ENCODE data around the gene IL17RB.

The IL17RB gene, protein sequence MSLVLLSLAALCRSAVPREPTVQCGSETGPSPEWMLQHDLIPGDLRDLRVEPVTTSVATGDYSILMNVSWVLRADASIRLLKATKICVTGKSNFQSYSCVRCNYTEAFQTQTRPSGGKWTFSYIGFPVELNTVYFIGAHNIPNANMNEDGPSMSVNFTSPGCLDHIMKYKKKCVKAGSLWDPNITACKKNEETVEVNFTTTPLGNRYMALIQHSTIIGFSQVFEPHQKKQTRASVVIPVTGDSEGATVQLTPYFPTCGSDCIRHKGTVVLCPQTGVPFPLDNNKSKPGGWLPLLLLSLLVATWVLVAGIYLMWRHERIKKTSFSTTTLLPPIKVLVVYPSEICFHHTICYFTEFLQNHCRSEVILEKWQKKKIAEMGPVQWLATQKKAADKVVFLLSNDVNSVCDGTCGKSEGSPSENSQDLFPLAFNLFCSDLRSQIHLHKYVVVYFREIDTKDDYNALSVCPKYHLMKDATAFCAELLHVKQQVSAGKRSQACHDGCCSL

GRCh38 chr3:53846134-53846850 lies at the start of gene IL17RB, which contains the start of gene CHDH:
TSS of gene IL17RB (plus strand) at chr3:53846568. CDS start at chr3:53846589, 21 bp downstream.
TSS of gene CHDH (minus strand) at chr3:53846419. CDS start at chr3:53824008, 22,411 bp downstream.
- Histone ChIP-seq H3K36me3 (ENCODE audit: control insufficient read depth, insufficient read depth, low read length) (0 out of 2 replicates have a peak, but pooled peaks cover 5% of the 10 kb centered on the region), H3K4me3 (ENCODE audit: low read depth, low read length) (peak within 1 kb of the TSS; percentile 69), H3K9ac (ENCODE audit: low read depth, low read length) (peak within 1 kb of the TSS; percentile 67), H3K27ac (ENCODE audit: low read depth, low read length) (peak within 1 kb of the TSS; percentile 75), H3K4me1 (ENCODE audit: control insufficient read depth, insufficient read depth, low read length) (peaks cover 24% of the 10 kb centered on the region), H3K27me3 (ENCODE audit: control insufficient read depth, insufficient read depth, low read length) (peaks cover 16% of the 10 kb centered on the region), H3K9me3 (ENCODE audit: control insufficient read depth, insufficient read depth, low read length) (no peaks in the 10 kb centered on the region)

DNA sequence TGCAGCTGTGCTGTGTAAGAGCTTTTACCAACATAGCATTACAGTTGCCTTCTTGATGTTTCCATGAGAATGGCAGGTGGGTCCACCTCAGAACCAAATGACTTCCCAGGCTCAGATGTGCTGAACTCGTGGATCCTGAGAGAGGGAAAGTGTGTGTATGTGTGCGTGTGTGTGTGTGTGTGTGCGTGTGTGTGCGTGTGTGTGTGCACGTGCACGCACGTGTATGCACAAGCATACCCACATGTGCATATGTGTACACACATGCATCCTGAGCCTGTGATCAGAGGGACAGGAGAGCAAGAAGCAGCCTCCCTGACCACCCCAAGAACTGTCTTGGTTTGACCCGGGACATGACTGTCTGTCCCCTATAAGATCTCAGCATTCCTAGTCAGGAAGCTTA lies 48.2 kb upstream of the IL17RB start:
- Histone ChIP-seq H3K36me3 (ENCODE audit: control insufficient read depth, insufficient read depth, low read length) (no peaks in the 10 kb centered on the region), H3K4me3 (ENCODE audit: low read depth, low read length) (no peak overlapping the region), H3K27me3 (ENCODE audit: control insufficient read depth, insufficient read depth, low read length) (no peaks in the 10 kb centered on the region)

DNA sequence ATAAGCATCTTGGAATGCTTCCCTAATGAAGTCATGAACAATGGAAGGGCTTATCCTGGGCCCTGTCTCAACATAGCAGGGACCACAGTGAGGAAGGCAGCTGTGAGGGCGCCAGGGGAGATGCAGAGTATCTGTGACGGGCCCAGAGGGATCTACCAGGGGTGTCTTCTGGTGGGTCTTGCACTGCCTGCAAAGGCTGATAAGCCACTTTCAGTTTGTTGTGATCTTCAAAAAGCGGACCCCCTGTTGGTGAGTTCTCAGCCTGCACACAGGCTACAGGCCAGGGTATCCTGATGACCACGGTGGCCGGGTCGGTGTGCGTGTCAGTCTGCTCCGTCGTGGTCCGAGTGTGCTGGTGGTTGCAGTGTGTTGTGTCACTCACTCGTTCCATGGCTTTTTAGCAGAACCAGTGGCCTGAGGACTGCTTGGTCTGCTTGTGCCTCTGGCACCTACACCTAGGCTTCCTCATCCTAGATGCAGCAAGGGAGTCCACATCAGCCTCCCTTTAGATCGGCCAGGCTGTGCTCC lies 47.0 kb upstream of the IL17RB start:
- Histone ChIP-seq H3K36me3 (ENCODE audit: control insufficient read depth, insufficient read depth, low read length) (no peaks in the 10 kb centered on the region), H3K9me3 (ENCODE audit: control insufficient read depth, insufficient read depth, low read length) (no peaks in the 10 kb centered on the region), H3K4me1 (ENCODE audit: control insufficient read depth, insufficient read depth, low read length) (no peaks in the 10 kb centered on the region; the same call in 1 of the 2 replicates), H3K4me3 (ENCODE audit: low read depth, low read length) (no peak overlapping the region), H3K27me3 (ENCODE audit: control insufficient read depth, insufficient read depth, low read length) (no peaks in the 10 kb centered on the region), H3K9ac (ENCODE audit: low read depth, low read length) (no peak overlapping the region), H3K27ac (ENCODE audit: low read depth, low read length) (no peak overlapping the region)

More for the DNA sequence above, 48.2 kb upstream of the IL17RB start:
- Histone ChIP-seq H3K9me3 (ENCODE audit: control insufficient read depth, insufficient read depth, low read length) (no peaks in the 10 kb centered on the region), H3K27ac (ENCODE audit: low read depth, low read length) (no peak overlapping the region), H3K9ac (ENCODE audit: low read depth, low read length) (no peak overlapping the region), H3K4me1 (ENCODE audit: control insufficient read depth, insufficient read depth, low read length) (no peaks in the 10 kb centered on the region; the same call in 1 of the 2 replicates)

GRCh38 chr3:53800041-53800906 lies 46.1 kb upstream of the IL17RB start:
- no peaks in the 10 kb centered on the region for H3K36me3 ChIP-seq (ENCODE audit: control insufficient read depth, insufficient read depth, low read length)
- no peaks in the 10 kb centered on the region for H3K27me3 ChIP-seq (ENCODE audit: control insufficient read depth, insufficient read depth, low read length)
- 0 out of 2 replicates have a peak, but pooled peaks cover 3% of the 10 kb centered on the region for H3K4me1 ChIP-seq (ENCODE audit: control insufficient read depth, insufficient read depth, low read length)
- no peak overlapping the region for H3K4me3 ChIP-seq (ENCODE audit: low read depth, low read length)
- no peak overlapping the region for H3K27ac ChIP-seq (ENCODE audit: low read depth, low read length)
- no peak overlapping the region for H3K9ac ChIP-seq (ENCODE audit: low read depth, low read length)
- H3K9me3 ChIP-seq (ENCODE audit: control insufficient read depth, insufficient read depth, low read length) = no peaks in the 10 kb centered on the region

DNA sequence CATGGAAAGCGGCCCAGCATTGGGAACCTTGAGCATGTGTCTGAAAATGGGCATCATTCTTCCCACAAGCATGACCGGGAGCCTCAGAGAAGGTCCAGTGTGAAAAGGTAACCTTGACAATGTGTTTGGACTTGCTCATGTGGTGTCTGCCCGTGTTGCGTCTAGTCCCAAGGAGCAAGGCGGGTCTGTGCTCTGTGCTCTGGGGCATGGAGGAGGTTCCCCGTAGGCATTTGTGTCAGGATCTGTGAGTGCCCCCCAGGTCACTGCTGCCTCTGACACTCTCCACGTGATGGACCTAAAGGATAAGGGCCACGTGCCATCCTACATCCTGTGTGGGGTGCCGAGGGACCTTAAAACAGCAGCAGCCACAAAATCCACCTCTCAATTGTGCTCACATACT lies 45.0 kb upstream of the IL17RB start:
- Histone ChIP-seq H3K4me3 (ENCODE audit: low read depth, low read length) (no peak overlapping the region), H3K36me3 (ENCODE audit: control insufficient read depth, insufficient read depth, low read length) (no peaks in the 10 kb centered on the region), H3K27ac (ENCODE audit: low read depth, low read length) (no peak overlapping the region), H3K9ac (ENCODE audit: low read depth, low read length) (no peak overlapping the region), H3K4me1 (ENCODE audit: control insufficient read depth, insufficient read depth, low read length) (0 out of 2 replicates have a peak, but pooled peaks cover 3% of the 10 kb centered on the region), H3K9me3 (ENCODE audit: control insufficient read depth, insufficient read depth, low read length) (no peaks in the 10 kb centered on the region), H3K27me3 (ENCODE audit: control insufficient read depth, insufficient read depth, low read length) (no peaks in the 10 kb centered on the region)

- Histone ChIP-seq H3K4me3 (ENCODE audit: low read depth, low read length) (no peak overlapping the region), H3K36me3 (ENCODE audit: control insufficient read depth, insufficient read depth, low read length) (no peaks in the 10 kb centered on the region), H3K27me3 (ENCODE audit: control insufficient read depth, insufficient read depth, low read length) (no peaks in the 10 kb centered on the region), H3K4me1 (ENCODE audit: control insufficient read depth, insufficient read depth, low read length) (0 out of 2 replicates have a peak, but pooled peaks cover 3% of the 10 kb centered on the region), H3K27ac (ENCODE audit: low read depth, low read length) (no peak overlapping the region), H3K9ac (ENCODE audit: low read depth, low read length) (no peak overlapping the region), H3K9me3 (ENCODE audit: control insufficient read depth, insufficient read depth, low read length) (no peaks in the 10 kb centered on the region)
Measured at GRCh38 chr3:53802256-53802880, 44.0 kb upstream of the IL17RB start.

- Histone ChIP-seq H3K27me3 (ENCODE audit: control insufficient read depth, insufficient read depth, low read length) (no peaks in the 10 kb centered on the region), H3K9me3 (ENCODE audit: control insufficient read depth, insufficient read depth, low read length) (no peaks in the 10 kb centered on the region), H3K36me3 (ENCODE audit: control insufficient read depth, insufficient read depth, low read length) (no peaks in the 10 kb centered on the region), H3K4me3 (ENCODE audit: low read depth, low read length) (no peak overlapping the region), H3K9ac (ENCODE audit: low read depth, low read length) (no peak overlapping the region), H3K27ac (ENCODE audit: low read depth, low read length) (no peak overlapping the region), H3K4me1 (ENCODE audit: control insufficient read depth, insufficient read depth, low read length) (0 out of 2 replicates have a peak, but pooled peaks cover 3% of the 10 kb centered on the region)
Measured at GRCh38 chr3:53803124-53803815, 43.1 kb upstream of the IL17RB start.

DNA sequence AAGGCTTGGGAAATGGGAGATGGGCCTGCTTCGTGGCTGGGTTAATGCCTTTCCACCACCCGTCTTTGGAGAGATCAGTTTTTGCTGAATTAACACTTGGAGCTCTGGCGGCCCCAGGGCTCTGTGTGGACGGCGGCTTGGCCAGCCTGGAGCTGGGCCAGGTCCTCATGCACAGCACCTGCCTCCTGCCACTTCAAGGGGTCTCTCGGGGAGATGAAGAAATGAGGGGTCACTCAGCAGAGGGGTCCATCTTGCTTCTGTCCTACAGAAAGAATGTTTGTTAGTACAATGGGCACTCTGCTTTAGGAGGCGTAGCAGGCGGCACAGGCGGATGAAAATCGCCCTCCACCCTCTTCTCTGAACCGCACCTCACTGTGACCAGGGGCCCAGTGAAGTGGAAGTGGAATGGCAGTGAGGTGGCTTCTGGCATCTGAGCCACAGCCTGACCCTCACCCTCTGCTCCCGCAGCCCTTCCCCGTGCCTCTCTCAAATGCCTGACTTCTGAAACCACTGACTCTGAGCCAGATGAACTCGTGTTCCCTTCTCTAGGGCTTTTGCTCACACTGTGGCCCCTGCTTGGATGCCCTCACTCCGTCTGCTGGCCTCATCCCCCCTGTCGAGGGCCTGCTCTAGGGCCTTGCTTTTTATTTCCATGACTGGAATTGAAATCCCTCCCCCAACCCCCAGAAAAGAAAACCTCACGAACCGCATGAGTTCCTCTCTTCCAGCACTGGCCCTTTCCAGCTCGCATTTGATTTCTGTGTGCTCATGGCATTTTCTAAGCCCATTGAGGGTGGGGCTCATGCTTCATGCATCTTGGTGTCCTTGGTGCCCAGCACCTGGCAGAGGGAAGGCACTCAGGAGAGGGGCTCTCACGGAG lies 42.3 kb upstream of the IL17RB start:
- no peak overlapping the region for H3K27ac ChIP-seq (ENCODE audit: low read depth, low read length)
- H3K27me3 ChIP-seq (ENCODE audit: control insufficient read depth, insufficient read depth, low read length) = no peaks in the 10 kb centered on the region
- 0 out of 2 replicates have a peak, but pooled peaks cover 3% of the 10 kb centered on the region for H3K4me1 ChIP-seq (ENCODE audit: control insufficient read depth, insufficient read depth, low read length)
- H3K4me3 ChIP-seq (ENCODE audit: low read depth, low read length) = no peak overlapping the region
- H3K9me3 ChIP-seq (ENCODE audit: control insufficient read depth, insufficient read depth, low read length) = no peaks in the 10 kb centered on the region
- H3K36me3 ChIP-seq (ENCODE audit: control insufficient read depth, insufficient read depth, low read length) = no peaks in the 10 kb centered on the region
- H3K9ac ChIP-seq (ENCODE audit: low read depth, low read length) = no peak overlapping the region

Data from HUES48 (cell line).